Liver (tissue), 2 donors: ENCODE data around the gene OIT3.

Experiments used
- YY1 ChIP-seq: IDR thresholded peaks from 2 replicates; pipeline ENCODE4 v1.6.1; 2016; ENCODE audit warnings: antibody characterized with exemption, mild to moderate bottlenecking
- TF ChIP-seq, protein P1 (sequence below): fragments of 150-350 bp; IDR thresholded peaks from 2 replicates; pipeline ENCODE4 v1.5.1; 2017; ENCODE audit warnings: improper control_type of control experiment, low read depth, low read length; ENCODE audit not compliant: missing input control
- donor health status: healthy.

DNA sequence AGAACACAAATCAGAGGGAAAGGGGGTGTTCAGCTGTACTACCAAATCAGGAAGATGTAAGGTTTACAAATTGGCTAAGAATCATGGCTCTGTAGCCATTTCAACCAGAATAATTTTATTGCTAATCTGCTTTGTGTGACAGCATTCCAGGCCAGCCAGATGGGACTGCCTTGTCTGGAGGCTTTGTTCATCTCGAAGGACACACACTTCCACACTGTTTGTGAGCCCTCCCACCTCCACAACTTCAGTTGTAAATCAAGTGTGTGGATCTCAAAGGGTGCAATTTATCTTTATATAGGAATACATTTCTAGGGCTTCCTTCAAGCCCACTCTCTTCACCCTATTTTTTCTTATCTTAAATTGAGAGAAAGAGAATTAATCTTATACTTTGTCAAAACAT lies 6.9 kb upstream of the OIT3 start:
- TF ChIP-seq, protein P1, sequence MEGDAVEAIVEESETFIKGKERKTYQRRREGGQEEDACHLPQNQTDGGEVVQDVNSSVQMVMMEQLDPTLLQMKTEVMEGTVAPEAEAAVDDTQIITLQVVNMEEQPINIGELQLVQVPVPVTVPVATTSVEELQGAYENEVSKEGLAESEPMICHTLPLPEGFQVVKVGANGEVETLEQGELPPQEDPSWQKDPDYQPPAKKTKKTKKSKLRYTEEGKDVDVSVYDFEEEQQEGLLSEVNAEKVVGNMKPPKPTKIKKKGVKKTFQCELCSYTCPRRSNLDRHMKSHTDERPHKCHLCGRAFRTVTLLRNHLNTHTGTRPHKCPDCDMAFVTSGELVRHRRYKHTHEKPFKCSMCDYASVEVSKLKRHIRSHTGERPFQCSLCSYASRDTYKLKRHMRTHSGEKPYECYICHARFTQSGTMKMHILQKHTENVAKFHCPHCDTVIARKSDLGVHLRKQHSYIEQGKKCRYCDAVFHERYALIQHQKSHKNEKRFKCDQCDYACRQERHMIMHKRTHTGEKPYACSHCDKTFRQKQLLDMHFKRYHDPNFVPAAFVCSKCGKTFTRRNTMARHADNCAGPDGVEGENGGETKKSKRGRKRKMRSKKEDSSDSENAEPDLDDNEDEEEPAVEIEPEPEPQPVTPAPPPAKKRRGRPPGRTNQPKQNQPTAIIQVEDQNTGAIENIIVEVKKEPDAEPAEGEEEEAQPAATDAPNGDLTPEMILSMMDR: no peak
- TF ChIP-seq YY1: no peak
